Natural killer cell (primary cell): ENCODE measurements around the gene LRP1B. TPM values are rescaled to one million over a fixed set of nuclear protein-coding genes. Genes with fewer than 3 reads are reported as not detected.

Experiments
- ATAC-seq, 3 donors: fragments of 150-1000 bp in 2 of 3; fragments of 200-7000 bp in 1 of 3; cut with Tn5 transposase; 1 replicate in 1 of 3; 2 replicates in 2 of 3; pipeline ENCODE4 v1.10.0; 2021; ENCODE audit warnings: mild to moderate bottlenecking in 2 of 3, moderate library complexity in 2 of 3
- DNase-seq, 2 donors: peaks; one replicate each; pipeline versions ENCODE4 v3.0.0 to v3.0.0-alpha.2; 2013 to 2021; ENCODE audit warnings: mixed read lengths in 1 of 2
- H3K27ac ChIP-seq: one replicate; pipeline ENCODE4 v1.5.1; 2013; ENCODE audit warnings: mild to moderate bottlenecking, low read length
- H3K27me3 ChIP-seq: one replicate; pipeline ENCODE4 v1.6.1; 2013; ENCODE audit warnings: low read length; ENCODE audit not compliant: control insufficient read depth, insufficient read depth
- H3K36me3 ChIP-seq: one replicate; pipeline ENCODE4 v1.6.1; 2013; ENCODE audit warnings: low read length; ENCODE audit not compliant: control insufficient read depth, insufficient read depth
- H3K4me1 ChIP-seq: one replicate; pipeline ENCODE4 v1.6.1; 2013; ENCODE audit warnings: low read length; ENCODE audit not compliant: control insufficient read depth, insufficient read depth
- H3K4me3 ChIP-seq: one replicate; pipeline ENCODE4 v1.5.1; 2013; ENCODE audit warnings: low read length
- H3K9me3 ChIP-seq: one replicate; pipeline ENCODE4 v1.6.1; 2013; ENCODE audit warnings: low read length; ENCODE audit not compliant: control insufficient read depth, insufficient read depth
- H3K27ac Mint-ChIP-seq, 2 donors: one replicate each; pipeline ENCODE4 v1.8.0; 2022; ENCODE audit warnings: mild to moderate bottlenecking in 2 of 2, mixed read lengths in 2 of 2, moderate library complexity in 1 of 2
- H3K27me3 Mint-ChIP-seq, 2 donors: one replicate each; pipeline ENCODE4 v1.8.0; 2022; ENCODE audit warnings: low read depth in 2 of 2, mixed read lengths in 2 of 2
- H3K36me3 Mint-ChIP-seq: one replicate; pipeline ENCODE4 v1.8.0; 2022; ENCODE audit warnings: mixed read lengths
- H3K4me1 Mint-ChIP-seq, 2 donors: one replicate each; pipeline ENCODE4 v1.8.0; 2022; ENCODE audit warnings: mixed read lengths in 2 of 2
- H3K4me3 Mint-ChIP-seq: one replicate; pipeline ENCODE4 v1.8.0; 2022; ENCODE audit warnings: mild to moderate bottlenecking, moderate library complexity, mixed read lengths
- H3K9me3 Mint-ChIP-seq, 2 donors: one replicate each; pipeline ENCODE4 v1.8.0; 2022; ENCODE audit warnings: mixed read lengths in 2 of 2
- WGBS: methylation state at CpG from one replicate; pipeline ENCODE4 v1.1.7; 2013; ENCODE audit warnings: missing lambda C conversion rate; ENCODE audit not compliant: insufficient coverage; 5-methylcytosine and 5-hydroxymethylcytosine counted together
- intact Hi-C: fragments of 100-400 bp; cut with micrococcal nuclease; formaldehyde crosslinking; loops from one replicate; pipeline ENCODE4 v1.14.2; 2022
- total RNA-seq, 4 donors: library from RNA; stranded (reverse); fragments of 120-200 nt in 1 of 4; gene quantifications; one replicate each; pipeline versions ENCODE4 v1.2.3 to v1.2.4, GENCODE V29; 2013 to 2022
- TF ChIP-seq, protein P1 (sequence below): fragments of 200-600 bp; IDR thresholded peaks from one replicate; pipeline ENCODE4 v1.8.0; 2022; ENCODE audit warnings: antibody characterized with exemption

Gene LRP1B
- total RNA-seq, 3 donors from 2014 or later (not counting 1 experiment from before 2014, with no cell fraction given), result 0.05 TPM; not detected in 2

GRCh38 chr2:140841141-140841540 is 1289.7 kb downstream of the LRP1B start:
- ATAC-seq (no peak), DNase-seq (no peak)
- no peak overlapping the region for H3K4me3 Mint-ChIP-seq
- Histone ChIP-seq H3K27ac (no peak overlapping the region), H3K4me3 (no peak overlapping the region), H3K27me3 (no peaks in the 10 kb centered on the region), H3K9me3 (no peaks in the 10 kb centered on the region), H3K36me3 (no peaks in the 10 kb centered on the region), H3K4me1 (no peaks in the 10 kb centered on the region)
- peaks cover 6 to 10% of the 10 kb centered on the region in 2 donors for H3K9me3 Mint-ChIP-seq
- H3K27ac Mint-ChIP-seq, result no peak overlapping the region
- H3K36me3 Mint-ChIP-seq, result no peaks in the 10 kb centered on the region
- H3K4me1 Mint-ChIP-seq, result no peaks in the 10 kb centered on the region
- intact Hi-C loops, result no loop called here
- WGBS, result 94% methylated on average over 2 of the region's 3 CpGs
- TF ChIP-seq, protein P1, sequence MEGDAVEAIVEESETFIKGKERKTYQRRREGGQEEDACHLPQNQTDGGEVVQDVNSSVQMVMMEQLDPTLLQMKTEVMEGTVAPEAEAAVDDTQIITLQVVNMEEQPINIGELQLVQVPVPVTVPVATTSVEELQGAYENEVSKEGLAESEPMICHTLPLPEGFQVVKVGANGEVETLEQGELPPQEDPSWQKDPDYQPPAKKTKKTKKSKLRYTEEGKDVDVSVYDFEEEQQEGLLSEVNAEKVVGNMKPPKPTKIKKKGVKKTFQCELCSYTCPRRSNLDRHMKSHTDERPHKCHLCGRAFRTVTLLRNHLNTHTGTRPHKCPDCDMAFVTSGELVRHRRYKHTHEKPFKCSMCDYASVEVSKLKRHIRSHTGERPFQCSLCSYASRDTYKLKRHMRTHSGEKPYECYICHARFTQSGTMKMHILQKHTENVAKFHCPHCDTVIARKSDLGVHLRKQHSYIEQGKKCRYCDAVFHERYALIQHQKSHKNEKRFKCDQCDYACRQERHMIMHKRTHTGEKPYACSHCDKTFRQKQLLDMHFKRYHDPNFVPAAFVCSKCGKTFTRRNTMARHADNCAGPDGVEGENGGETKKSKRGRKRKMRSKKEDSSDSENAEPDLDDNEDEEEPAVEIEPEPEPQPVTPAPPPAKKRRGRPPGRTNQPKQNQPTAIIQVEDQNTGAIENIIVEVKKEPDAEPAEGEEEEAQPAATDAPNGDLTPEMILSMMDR, result no peak
- H3K27me3 Mint-ChIP-seq, result no peaks in the 10 kb centered on the region

- Histone ChIP-seq H3K9me3 (peaks cover 3% of the 10 kb centered on the region), H3K4me1 (no peaks in the 10 kb centered on the region), H3K36me3 (no peaks in the 10 kb centered on the region), H3K27me3 (no peaks in the 10 kb centered on the region), H3K4me3 (no peak overlapping the region), H3K27ac (no peak overlapping the region)
- TF ChIP-seq, protein P1, result no peak
- no peaks in the 10 kb centered on the region for H3K36me3 Mint-ChIP-seq
- no peak overlapping the region for H3K27ac Mint-ChIP-seq
- H3K27me3 Mint-ChIP-seq, result no peaks in the 10 kb centered on the region
- H3K9me3 Mint-ChIP-seq, result peaks cover 2 to 6% of the 10 kb centered on the region in 2 donors
- H3K4me3 Mint-ChIP-seq, result no peak overlapping the region
- ATAC-seq, result no peak
- 83% methylated on average over 2 of the region's 2 CpGs for WGBS
- no peaks in the 10 kb centered on the region for H3K4me1 Mint-ChIP-seq
- DNase-seq, result no peak
- intact Hi-C loops, result no loop called here
Measured at GRCh38 chr2:140836826-140837225, 1294.0 kb downstream of the LRP1B start.

DNA sequence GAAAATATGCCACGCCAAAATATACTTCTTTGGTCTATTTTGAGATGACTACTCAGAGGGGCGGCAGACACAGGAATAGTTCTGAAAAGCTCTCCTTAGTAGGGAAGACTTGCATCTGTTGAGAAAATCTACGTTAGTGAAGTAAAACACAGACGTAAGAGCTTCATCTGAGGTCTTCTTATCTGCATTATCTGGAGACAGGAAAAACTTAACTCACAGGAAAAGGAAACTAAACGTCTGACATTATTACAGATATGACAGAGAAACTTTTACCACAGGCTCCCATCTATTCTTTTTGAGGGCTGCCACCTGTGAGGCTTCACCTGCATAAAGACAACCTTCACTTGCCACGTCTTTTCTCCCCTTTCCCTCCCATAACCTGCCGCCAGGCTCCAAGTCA is 1295.7 kb downstream of the LRP1B start:
- ATAC-seq (no peak), DNase-seq (no peak)
- Mint-ChIP-seq H3K27me3 (no peaks in the 10 kb centered on the region), H3K36me3 (no peaks in the 10 kb centered on the region), H3K27ac (no peak overlapping the region), H3K9me3 (peaks cover 4 to 11% of the 10 kb centered on the region in 2 donors), H3K4me3 (no peak overlapping the region), H3K4me1 (no peaks in the 10 kb centered on the region)
- TF ChIP-seq, protein P1, result no peak
- 47% methylated on average over 7 of the region's 7 CpGs for WGBS
- Histone ChIP-seq H3K36me3 (no peaks in the 10 kb centered on the region), H3K4me1 (no peaks in the 10 kb centered on the region), H3K27me3 (no peaks in the 10 kb centered on the region), H3K27ac (no peak overlapping the region), H3K9me3 (peaks cover 3% of the 10 kb centered on the region), H3K4me3 (no peak overlapping the region)
- intact Hi-C loops, result no loop called here

- Histone ChIP-seq H3K4me1 (no peaks in the 10 kb centered on the region), H3K36me3 (no peaks in the 10 kb centered on the region), H3K4me3 (no peak overlapping the region), H3K9me3 (peaks cover 4% of the 10 kb centered on the region), H3K27me3 (no peaks in the 10 kb centered on the region), H3K27ac (no peak overlapping the region)
- intact Hi-C loops, result no loop called here
- H3K27ac Mint-ChIP-seq, result no peak overlapping the region
- 89% methylated on average over 3 of the region's 3 CpGs for WGBS
- H3K27me3 Mint-ChIP-seq, result no peaks in the 10 kb centered on the region
- TF ChIP-seq, protein P1, result no peak
- H3K9me3 Mint-ChIP-seq, result peaks cover 12 to 21% of the 10 kb centered on the region in 2 donors
- H3K36me3 Mint-ChIP-seq, result peaks cover 9% of the 10 kb centered on the region
- no peaks in the 10 kb centered on the region for H3K4me1 Mint-ChIP-seq
- DNase-seq, result no peak
- H3K4me3 Mint-ChIP-seq, result no peak overlapping the region
- no peak for ATAC-seq
Measured at GRCh38 chr2:140814141-140814540, 1316.7 kb downstream of the LRP1B start.
